H1 (cell line): Measurements from ENCODE around the gene MYBPH. TPM values are rescaled to one million over a fixed set of nuclear protein-coding genes. Genes with fewer than 3 reads are reported as not detected.

ENCODE experiments used
- CTCF ChIA-PET: fragments of 300-600 bp; sonication (Branson Sonifier 250); formaldehyde crosslinking; loops from one replicate; lab custom pipeline; 2021; ENCODE audit not compliant: partially characterized antibody; lab: Charles Lee
- POLR2A ChIA-PET: fragments of 300-600 bp; sonication (Branson Sonifier 250); formaldehyde crosslinking; loops from one replicate; lab custom pipeline; 2021; ENCODE audit warnings: inconsistent platforms; ENCODE audit not compliant: partially characterized antibody; lab: Charles Lee
- DNase-seq, 2 experiments: peaks; one replicate each; pipeline versions ENCODE4 v3.0.0 to v3.0.0-alpha.2; 2010 to 2022; ENCODE audit warnings: low spot score in 2 of 2, low read depth in 1 of 2, mixed read lengths in 1 of 2
- FAIRE-seq: peaks from 2 replicates; lab custom pipeline; 2011; peaks lifted over from hg19 to GRCh38; lab: Jason Lieb, UNC
- H2AFZ ChIP-seq: 2 replicates; pipeline ENCODE4 v1.8.1; 2012; ENCODE audit warnings: low read length, inconsistent platforms
- H2AK5ac ChIP-seq: 2 replicates; pipeline ENCODE4 v1.6.1; 2013; ENCODE audit warnings: low read depth, low read length
- H2BK120ac ChIP-seq: replicated peaks from 2 replicates; pipeline ENCODE3; 2013; ENCODE audit warnings: low read depth, low read length, inconsistent platforms
- H2BK12ac ChIP-seq: 2 replicates; pipeline ENCODE4 v1.6.1; 2013; ENCODE audit warnings: low read depth, low read length
- H2BK15ac ChIP-seq: 2 replicates; pipeline ENCODE4 v1.6.1; 2013; ENCODE audit warnings: low read length
- H2BK20ac ChIP-seq: 2 replicates; pipeline ENCODE4 v1.6.1; 2013; ENCODE audit warnings: low read length
- H2BK5ac ChIP-seq: 2 replicates; pipeline ENCODE4 v1.6.1; 2013; ENCODE audit warnings: low read depth, low read length
- H3K14ac ChIP-seq: 2 replicates; pipeline ENCODE4 v1.6.1; 2013; ENCODE audit warnings: inconsistent platforms; ENCODE audit not compliant: insufficient read length
- H3K18ac ChIP-seq: 2 replicates; pipeline ENCODE4 v1.6.1; 2013; ENCODE audit warnings: low read length; ENCODE audit errors: extremely low read depth
- H3K23ac ChIP-seq: 2 replicates; pipeline ENCODE4 v1.6.1; 2013; ENCODE audit warnings: inconsistent platforms; ENCODE audit not compliant: insufficient read length
- H3K23me2 ChIP-seq: 2 replicates; pipeline ENCODE4 v1.6.1; 2013; ENCODE audit warnings: low read depth, low read length
- H3K27ac ChIP-seq: 2 replicates; pipeline ENCODE4 v1.6.1; 2011; ENCODE audit warnings: low read depth, low read length, inconsistent platforms
- H3K27me3 ChIP-seq, 4 experiments: replicated peaks in 1 of 4; 1 replicate in 1 of 4; 2 replicates in 3 of 4; pipeline versions ENCODE4 v1.6.1 to v1.8.1; 2011 to 2013; ENCODE audit warnings: low read length in 3 of 4, mild to moderate bottlenecking in 3 of 4, inconsistent platforms in 2 of 4, mixed read lengths in 2 of 4, moderate library complexity in 1 of 4; ENCODE audit not compliant: control insufficient read depth in 3 of 4, insufficient read depth in 3 of 4; ENCODE audit errors: extremely low read depth in 1 of 4
- H3K36me3 ChIP-seq, 4 experiments: 2 replicates each; pipeline versions ENCODE4 v1.6.1 to v1.8.1; 2011 to 2013; ENCODE audit warnings: mild to moderate bottlenecking in 4 of 4, low read length in 3 of 4, moderate library complexity in 2 of 4, control low read depth in 1 of 4, inconsistent platforms in 1 of 4; ENCODE audit not compliant: insufficient read depth in 4 of 4, control insufficient read depth in 2 of 4
- H3K4ac ChIP-seq: replicated peaks from 2 replicates; pipeline ENCODE3; 2013; ENCODE audit warnings: low read length, low read depth, mixed read lengths, inconsistent platforms; ENCODE audit not compliant: insufficient read length
- H3K4me1 ChIP-seq, 4 experiments: replicated peaks in 1 of 4; 1 replicate in 1 of 4; 2 replicates in 3 of 4; pipeline versions ENCODE4 v1.6.1 to v1.8.1; 2011 to 2013; ENCODE audit warnings: low read length in 3 of 4, inconsistent platforms in 2 of 4, mixed read lengths in 1 of 4; ENCODE audit not compliant: insufficient read depth in 4 of 4, control insufficient read depth in 3 of 4
- H3K4me2 ChIP-seq, 2 experiments: 2 replicates each; pipeline versions ENCODE4 v1.6.1 to v1.8.1; 2011 to 2013; ENCODE audit warnings: low read depth in 2 of 2, low read length in 2 of 2, control low read depth in 1 of 2, inconsistent platforms in 1 of 2, mild to moderate bottlenecking in 1 of 2; ENCODE audit not compliant: insufficient read depth in 1 of 2
- H3K4me3 ChIP-seq, 4 experiments: fragments of 200-600, 300-600 bp in 1 of 4; sonication (generic), shearing (Covaris generic), sonication (Bioruptor Twin) in 1 of 4; 2 replicates each; pipeline versions ENCODE4 v1.5.1 to v1.8.1; 2011 to 2016; ENCODE audit warnings: low read length in 4 of 4, low read depth in 3 of 4, control low read depth in 2 of 4, inconsistent platforms in 2 of 4, mild to moderate bottlenecking in 2 of 4, mixed read lengths in 1 of 4, moderate library complexity in 1 of 4; ENCODE audit not compliant: insufficient read depth in 2 of 4; ENCODE audit errors: extremely low read depth in 1 of 4
- H3K56ac ChIP-seq: replicated peaks from 2 replicates; pipeline ENCODE3; 2013; ENCODE audit warnings: low read depth, mild to moderate bottlenecking, mixed read lengths, low read length, inconsistent platforms; ENCODE audit not compliant: insufficient read length
- H3K79me1 ChIP-seq: 2 replicates; pipeline ENCODE4 v1.6.1; 2013; ENCODE audit warnings: low read depth, low read length, control low read depth
- H3K79me2 ChIP-seq, 2 experiments: 2 replicates each; pipeline versions ENCODE4 v1.6.1 to v1.8.1; 2012 to 2013; ENCODE audit warnings: low read length in 2 of 2, mild to moderate bottlenecking in 2 of 2, inconsistent platforms in 1 of 2; ENCODE audit not compliant: insufficient read depth in 2 of 2, control insufficient read depth in 1 of 2
- H3K9ac ChIP-seq, 4 experiments: replicated peaks in 1 of 4; 1 replicate in 1 of 4; 2 replicates in 3 of 4; pipeline versions ENCODE4 v1.6.1 to v1.8.1; 2011 to 2013; ENCODE audit warnings: low read depth in 3 of 4, low read length in 3 of 4, control low read depth in 2 of 4, mild to moderate bottlenecking in 2 of 4, moderate library complexity in 2 of 4, inconsistent platforms in 1 of 4; ENCODE audit errors: extremely low read depth in 1 of 4
- H3K9me3 ChIP-seq, 2 experiments: 2 replicates each; pipeline versions ENCODE4 v1.6.1 to v1.8.1; 2012 to 2013; ENCODE audit warnings: mild to moderate bottlenecking in 2 of 2, moderate library complexity in 2 of 2, control low read depth in 1 of 2, inconsistent platforms in 1 of 2, low read depth in 1 of 2, low read length in 1 of 2, mixed read lengths in 1 of 2; ENCODE audit not compliant: insufficient read depth in 2 of 2
- H4K20me1 ChIP-seq, 2 experiments: replicated peaks in 1 of 2; 2 replicates each; pipeline versions ENCODE3 to v1.8.1; 2011 to 2013; ENCODE audit warnings: inconsistent platforms in 2 of 2, low read length in 2 of 2, mild to moderate bottlenecking in 1 of 2; ENCODE audit not compliant: insufficient read depth in 2 of 2, control insufficient read depth in 1 of 2
- H4K5ac ChIP-seq: 2 replicates; pipeline ENCODE4 v1.6.1; 2013; ENCODE audit warnings: low read length, low read depth, mixed read lengths, inconsistent platforms; ENCODE audit not compliant: insufficient read length
- H4K8ac ChIP-seq: 2 replicates; pipeline ENCODE4 v1.8.0; 2013; ENCODE audit warnings: mild to moderate bottlenecking, moderate library complexity, low read length, inconsistent platforms; ENCODE audit not compliant: insufficient read depth; ENCODE audit errors: extremely low read depth
- H4K91ac ChIP-seq: replicated peaks from 2 replicates; pipeline ENCODE3; 2013; ENCODE audit warnings: low read length, mixed read lengths, inconsistent platforms; ENCODE audit not compliant: insufficient read length
- CHD2 ChIP-seq: IDR thresholded peaks from 2 replicates; pipeline ENCODE4 v1.6.1; 2012; ENCODE audit warnings: low read length, improper control_type of control experiment
- KDM5A ChIP-seq: fragments of 200-600 bp; IDR thresholded peaks from 2 replicates; pipeline ENCODE4 v1.7.1; 2012; ENCODE audit warnings: mild to moderate bottlenecking, low read length, inconsistent platforms, mixed read lengths
- POU5F1 ChIP-seq: IDR thresholded peaks from 2 replicates; pipeline ENCODE4 v1.6.1; 2011; ENCODE audit warnings: low read depth, mild to moderate bottlenecking, low read length, moderate library complexity
- WGBS, 2 experiments: shearing (Covaris generic) in 1 of 2; methylation state at CpG; one replicate each; pipeline versions ENCODE4 v1.1.6 to v1.1.7; 2013 to 2015; ENCODE audit warnings: low lambda C conversion rate in 2 of 2, mixed read lengths in 2 of 2, inconsistent platforms in 1 of 2, low coverage in 1 of 2, missing lambda C conversion rate in 1 of 2; ENCODE audit not compliant: insufficient replicate concordance in 2 of 2, insufficient coverage in 1 of 2, insufficient read length in 1 of 2; ENCODE audit errors: extremely low coverage in 1 of 2, missing lambda C conversion rate in 1 of 2; 5-methylcytosine and 5-hydroxymethylcytosine counted together
- polyA plus RNA-seq, 7 experiments: library from polyadenylated mRNA; depleted of rRNA in 3 of 7; stranded (reverse) in 5 of 7; unstranded in 2 of 7; fragments of >200 nt in 5 of 7; fragments of 200-250 nt in 2 of 7; gene quantifications; 1 replicate in 5 of 7; 2 replicates in 1 of 7; 4 replicates in 1 of 7; pipeline versions ENCODE4 v1.2.1 to v1.2.3, GENCODE V29; 2011 to 2013; ENCODE audit warnings: missing spikeins in 2 of 7, mixed read lengths in 2 of 7
- total RNA-seq: library from RNA; stranded (reverse); fragmentation: NEBNext Ultra II Directional; extraction: Animal tissue kit (Norgen Biotek cat#: 25700); gene quantifications from 2 replicates; pipeline ENCODE4 v1.2.1, GENCODE V29; 2021

MYBPH gene
- total and polyA plus RNA-seq, 2 of the 8 experiments (the other 6 are each of a cell fraction or from before 2014, with no cell fraction given): not detected

GRCh38 chr1:203187689-203188264, 12.2 kb upstream of the MYBPH start:
- WGBS, 2 experiments: 86% methylated on average over 3 of the region's 3 CpGs; no CpG with 5 or more reads in 1 of the 2 experiments
- Histone ChIP-seq H2BK120ac (no peak overlapping the region), H2BK20ac (no peak overlapping the region), H2BK5ac (no peak overlapping the region), H3K4me3 (no peak overlapping the region), H4K5ac (no peak overlapping the region), H2AFZ (peak overlapping the region; percentile 86; the same call in 1 of the 2 replicates), H3K79me1 (no peaks in the 10 kb centered on the region), H3K56ac (no peak overlapping the region), H3K23ac (no peak overlapping the region), H3K14ac (no peak overlapping the region), H3K9me3 (no peaks in the 10 kb centered on the region), H3K18ac (peak overlapping the region; percentile 15; the same call in 1 of the 2 replicates), H4K8ac (no peak overlapping the region), H3K27me3 (no peaks in the 10 kb centered on the region), H3K79me2 (no peaks in the 10 kb centered on the region), H2BK15ac (no peak overlapping the region), H3K4me2 (no peak overlapping the region; a peak in 1 of 4 replicates), H4K91ac (no peak overlapping the region), H4K20me1 (no peaks in the 10 kb centered on the region), H3K9ac (no peak overlapping the region)
- ChIA-PET CTCF (interaction anchor here (0.6 to 5.7 kb wide), 14 partner anchors 19 to 300 kb away, joined by 3 to 33 read pairs (median 4); partner anchors contain the start of gene ADORA1), POLR2A (interaction anchor here (1.2 kb wide), 1 partner anchor 181 kb away, joined by 3 read pairs; the partner anchor contains the start of gene TMEM183A)
- TF ChIP-seq CHD2: no peak
- no peak for TF ChIP-seq KDM5A
- no peak for TF ChIP-seq POU5F1
- TF ChIP-seq, all 59 proteins: peak for 0
- no peak overlapping the region for H3K4ac ChIP-seq
- no peak for DNase-seq
- FAIRE-seq: no peak
- H3K27ac ChIP-seq: no peak overlapping the region
- no peak overlapping the region for H2AK5ac ChIP-seq
- H2BK12ac ChIP-seq: no peak overlapping the region
- no peaks in the 10 kb centered on the region for H3K23me2 ChIP-seq
- H3K4me1 ChIP-seq: peaks cover 6 to 17% (median 11%) of the 10 kb centered on the region in 4 experiments
- H3K36me3 ChIP-seq: no peaks in the 10 kb centered on the region
